ENCODE measurements around the gene AKAP13. TPM values are rescaled to one million over a fixed set of nuclear protein-coding genes. Genes with fewer than 3 reads are reported as not detected.

AKAP13 gene
- total and polyA plus RNA-seq, 2 of the 13 experiments (the other 11 are each of a cell fraction or from before 2014, with no cell fraction given): 6.7 to 27.1 TPM

GRCh38 chr15:85781099-85781498, 400.7 kb downstream of the AKAP13 start (continued):
- TF ChIP-seq IRF9 (CRISPR knock-in tag; IDR thresholded peaks at IDR 0.05; ENCODE audit: borderline replicate concordance): 0 out of 2 replicates have a peak, but pooled peaks have one; percentile 30
- no peak for TF ChIP-seq ZBTB7A (CRISPR knock-in tag; IDR thresholded peaks at IDR 0.05)
- 0 out of 2 replicates have a peak, but pooled peaks have one; percentile 17 for TF ChIP-seq ZNF317 (CRISPR knock-in tag; IDR thresholded peaks at IDR 0.05)
- TF ChIP-seq, protein P1, sequence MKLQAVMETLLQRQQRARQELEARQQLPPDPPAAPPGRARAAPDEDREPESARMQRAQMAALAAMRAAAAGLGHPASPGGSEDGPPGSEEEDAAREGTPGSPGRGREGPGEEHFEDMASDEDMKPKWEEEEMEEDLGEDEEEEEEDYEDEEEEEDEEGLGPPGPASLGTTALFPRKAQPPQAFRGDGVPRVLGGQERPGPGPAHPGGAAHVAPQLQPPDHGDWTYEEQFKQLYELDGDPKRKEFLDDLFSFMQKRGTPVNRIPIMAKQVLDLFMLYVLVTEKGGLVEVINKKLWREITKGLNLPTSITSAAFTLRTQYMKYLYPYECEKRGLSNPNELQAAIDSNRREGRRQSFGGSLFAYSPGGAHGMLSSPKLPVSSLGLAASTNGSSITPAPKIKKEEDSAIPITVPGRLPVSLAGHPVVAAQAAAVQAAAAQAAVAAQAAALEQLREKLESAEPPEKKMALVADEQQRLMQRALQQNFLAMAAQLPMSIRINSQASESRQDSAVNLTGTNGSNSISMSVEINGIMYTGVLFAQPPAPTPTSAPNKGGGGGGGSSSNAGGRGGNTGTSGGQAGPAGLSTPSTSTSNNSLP (IDR thresholded peaks at IDR 0.05; ENCODE audit: low read depth, low read length): peak; percentile 83
- TF ChIP-seq KDM6A (CRISPR knock-in tag; IDR thresholded peaks at IDR 0.05; ENCODE audit: low read depth): no peak
- no peak for TF ChIP-seq ZNF780A (CRISPR knock-in tag; IDR thresholded peaks at IDR 0.05)
- no peak for TF ChIP-seq BCLAF1 (IDR thresholded peaks at IDR 0.05)
- TF ChIP-seq HNF4A (CRISPR knock-in tag; IDR thresholded peaks at IDR 0.05): peak; percentile 91
- peak; percentile 47; the same call in 1 of the 2 replicates for TF ChIP-seq CEBPG (CRISPR knock-in tag; IDR thresholded peaks at IDR 0.05)
- peak; percentile 33; the same call in 1 of the 2 replicates for TF ChIP-seq ARID4A (CRISPR knock-in tag; IDR thresholded peaks at IDR 0.05; ENCODE audit: borderline replicate concordance)
- TF ChIP-seq, protein P2, sequence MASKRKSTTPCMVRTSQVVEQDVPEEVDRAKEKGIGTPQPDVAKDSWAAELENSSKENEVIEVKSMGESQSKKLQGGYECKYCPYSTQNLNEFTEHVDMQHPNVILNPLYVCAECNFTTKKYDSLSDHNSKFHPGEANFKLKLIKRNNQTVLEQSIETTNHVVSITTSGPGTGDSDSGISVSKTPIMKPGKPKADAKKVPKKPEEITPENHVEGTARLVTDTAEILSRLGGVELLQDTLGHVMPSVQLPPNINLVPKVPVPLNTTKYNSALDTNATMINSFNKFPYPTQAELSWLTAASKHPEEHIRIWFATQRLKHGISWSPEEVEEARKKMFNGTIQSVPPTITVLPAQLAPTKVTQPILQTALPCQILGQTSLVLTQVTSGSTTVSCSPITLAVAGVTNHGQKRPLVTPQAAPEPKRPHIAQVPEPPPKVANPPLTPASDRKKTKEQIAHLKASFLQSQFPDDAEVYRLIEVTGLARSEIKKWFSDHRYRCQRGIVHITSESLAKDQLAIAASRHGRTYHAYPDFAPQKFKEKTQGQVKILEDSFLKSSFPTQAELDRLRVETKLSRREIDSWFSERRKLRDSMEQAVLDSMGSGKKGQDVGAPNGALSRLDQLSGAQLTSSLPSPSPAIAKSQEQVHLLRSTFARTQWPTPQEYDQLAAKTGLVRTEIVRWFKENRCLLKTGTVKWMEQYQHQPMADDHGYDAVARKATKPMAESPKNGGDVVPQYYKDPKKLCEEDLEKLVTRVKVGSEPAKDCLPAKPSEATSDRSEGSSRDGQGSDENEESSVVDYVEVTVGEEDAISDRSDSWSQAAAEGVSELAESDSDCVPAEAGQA (IDR thresholded peaks at IDR 0.05; ENCODE audit: low read depth): 0 out of 2 replicates have a peak, but pooled peaks have one; percentile 45
- TF ChIP-seq, protein P2 (CRISPR knock-in tag; IDR thresholded peaks at IDR 0.05; ENCODE audit: borderline replicate concordance): no peak
- TF ChIP-seq ESRRA (CRISPR knock-in tag; IDR thresholded peaks at IDR 0.05; ENCODE audit: low read depth): 0 out of 2 replicates have a peak, but pooled peaks have one; percentile 27
